B cell (primary cell): ENCODE results near the gene CACNA1D. TPM values are rescaled to one million over a fixed set of nuclear protein-coding genes. Genes with fewer than 3 reads are reported as not detected.

Experiments
- ATAC-seq: fragments of 200-7000 bp; cut with Tn5 transposase; one replicate; pipeline ENCODE4 v1.10.0; 2021; ENCODE audit warnings: low read depth, mild to moderate bottlenecking, moderate number of reproducible peaks, moderate library complexity
- CTCF ChIA-PET: fragments of 350-600 bp; sonication (Branson Sonifier 250); formaldehyde crosslinking; loops from one replicate; lab custom pipeline; 2021; ENCODE audit warnings: antibody characterized with exemption, inconsistent platforms; lab: Charles Lee
- POLR2A ChIA-PET: fragments of 350-600 bp; sonication (Branson Sonifier 250); formaldehyde crosslinking; loops from one replicate; lab custom pipeline; 2021; ENCODE audit warnings: antibody characterized with exemption; lab: Charles Lee
- DNase-seq: peaks from one replicate; pipeline ENCODE4 v3.0.0; 2013
- H2AFZ ChIP-seq: 2 replicates; pipeline ENCODE4 v1.6.1; 2012; ENCODE audit warnings: mild to moderate bottlenecking, low read depth, low read length; ENCODE audit not compliant: insufficient read depth, poor library complexity, severe bottlenecking
- H3K27ac ChIP-seq, 2 donors: 1 replicate in 1 of 2; 2 replicates in 1 of 2; pipeline ENCODE4 v1.5.1; 2012 to 2013; ENCODE audit warnings: low read length in 2 of 2, mild to moderate bottlenecking in 2 of 2, moderate library complexity in 1 of 2
- H3K27me3 ChIP-seq, 4 experiments: fragments of 200-600 bp in 1 of 4; sonication (generic) in 1 of 4; replicated peaks in 1 of 4; 1 replicate in 2 of 4; 2 replicates in 2 of 4; pipeline versions ENCODE4 v1.6.1 to v1.7.0; 2013 to 2016; ENCODE audit warnings: low read length in 3 of 4, mild to moderate bottlenecking in 2 of 4, mixed read lengths in 1 of 4, moderate library complexity in 1 of 4; ENCODE audit not compliant: insufficient read depth in 4 of 4, control insufficient read depth in 3 of 4; ENCODE audit errors: control extremely low read depth in 1 of 4
- H3K36me3 ChIP-seq, 2 experiments: replicated peaks in 1 of 2; 1 replicate in 1 of 2; 2 replicates in 1 of 2; pipeline versions ENCODE4 v1.6.1 to v1.7.1; 2013; ENCODE audit warnings: low read length in 1 of 2; ENCODE audit not compliant: insufficient read depth in 2 of 2, control insufficient read depth in 1 of 2; ENCODE audit errors: control extremely low read depth in 1 of 2, extremely low read depth in 1 of 2
- H3K4me1 ChIP-seq, 2 donors: fragments of 200-600 bp in 1 of 2; sonication (generic) in 1 of 2; 1 replicate in 1 of 2; 2 replicates in 1 of 2; pipeline versions ENCODE4 v1.5.1 to v1.6.1; 2013 to 2017; ENCODE audit warnings: low read length in 2 of 2; ENCODE audit not compliant: control insufficient read depth in 2 of 2, insufficient read depth in 2 of 2
- H3K4me2 ChIP-seq: replicated peaks from 2 replicates; pipeline ENCODE3; 2012; ENCODE audit warnings: mild to moderate bottlenecking, low read depth, low read length; ENCODE audit not compliant: poor library complexity, severe bottlenecking
- H3K4me3 ChIP-seq, 5 experiments: fragments of 200-600 bp in 1 of 5; sonication (generic) in 1 of 5; 1 replicate in 3 of 5; 2 replicates in 2 of 5; pipeline versions ENCODE4 v1.5.1 to v1.7.0; 2011 to 2016; ENCODE audit warnings: low read length in 4 of 5, mild to moderate bottlenecking in 4 of 5, low read depth in 2 of 5, control low read depth in 1 of 5, moderate library complexity in 1 of 5; ENCODE audit not compliant: insufficient read depth in 1 of 5; ENCODE audit errors: control extremely low read depth in 1 of 5, extremely low read depth in 1 of 5
- H3K79me2 ChIP-seq: fragments of 200-600 bp; sonication (generic); one replicate; pipeline ENCODE4 v1.6.0; 2016; ENCODE audit warnings: low read length; ENCODE audit not compliant: control insufficient read depth, insufficient read depth
- H3K9ac ChIP-seq: fragments of 200-600 bp; sonication (generic); 2 replicates; pipeline ENCODE4 v1.6.1; 2017; ENCODE audit warnings: mild to moderate bottlenecking, low read length, moderate library complexity
- H3K9me3 ChIP-seq, 3 donors: one replicate each; pipeline versions ENCODE4 v1.6.1 to v1.7.1; 2013; ENCODE audit warnings: low read length in 2 of 3; ENCODE audit not compliant: control insufficient read depth in 2 of 3, insufficient read depth in 1 of 3; ENCODE audit errors: control extremely low read depth in 1 of 3
- H4K20me1 ChIP-seq: 2 replicates; pipeline ENCODE4 v1.6.0; 2012; ENCODE audit warnings: mild to moderate bottlenecking, low read length; ENCODE audit not compliant: insufficient read depth, control insufficient read depth, poor library complexity, severe bottlenecking
- H3K27ac Mint-ChIP-seq: one replicate; pipeline ENCODE4 v1.8.0; 2021; ENCODE audit warnings: mixed read lengths
- H3K27me3 Mint-ChIP-seq: one replicate; pipeline ENCODE4 v1.8.0; 2021; ENCODE audit warnings: mixed read lengths
- H3K4me1 Mint-ChIP-seq: one replicate; pipeline ENCODE4 v1.8.0; 2021; ENCODE audit warnings: mixed read lengths
- H3K4me3 Mint-ChIP-seq: one replicate; pipeline ENCODE4 v1.8.0; 2021; ENCODE audit warnings: mixed read lengths
- H3K9me3 Mint-ChIP-seq: one replicate; pipeline ENCODE4 v1.8.0; 2022; ENCODE audit warnings: mixed read lengths; ENCODE audit not compliant: insufficient read depth
- EZH2 ChIP-seq: IDR thresholded peaks from 2 replicates; pipeline ENCODE4 v1.6.1; 2012; ENCODE audit warnings: borderline replicate concordance, low read depth, mild to moderate bottlenecking, moderate library complexity, low read length; ENCODE audit not compliant: insufficient read depth, poor library complexity, severe bottlenecking
- WGBS: methylation state at CpG from one replicate; pipeline ENCODE4 v1.1.5; 2013; ENCODE audit warnings: missing lambda C conversion rate; ENCODE audit not compliant: insufficient coverage; 5-methylcytosine and 5-hydroxymethylcytosine counted together
- intact Hi-C: fragments of 100-400 bp; cut with micrococcal nuclease; formaldehyde crosslinking; loops from one replicate; pipeline ENCODE4 v1.10.0; 2022
- polyA plus RNA-seq: library from polyadenylated mRNA; depleted of rRNA; stranded (reverse); fragments of >200 nt; gene quantifications from 2 replicates; pipeline ENCODE4 v1.2.3, GENCODE V29; 2012
- total RNA-seq, 2 donors: library from RNA; stranded (reverse); fragments of 120-200 nt in 1 of 2; gene quantifications; 1 replicate in 1 of 2; 2 replicates in 1 of 2; pipeline versions ENCODE4 v1.2.3 to v1.2.4, GENCODE V29; 2013 to 2022
- TF ChIP-seq, protein P1 (sequence below): fragments of 200-600 bp; IDR thresholded peaks from one replicate; pipeline ENCODE4 v1.8.0; 2022; ENCODE audit warnings: antibody characterized with exemption, mild to moderate bottlenecking

CACNA1D gene
- total and polyA plus RNA-seq, 2 donors (not counting 1 experiment from before 2014, with no cell fraction given), result 0.06 to 0.07 TPM

DNA sequence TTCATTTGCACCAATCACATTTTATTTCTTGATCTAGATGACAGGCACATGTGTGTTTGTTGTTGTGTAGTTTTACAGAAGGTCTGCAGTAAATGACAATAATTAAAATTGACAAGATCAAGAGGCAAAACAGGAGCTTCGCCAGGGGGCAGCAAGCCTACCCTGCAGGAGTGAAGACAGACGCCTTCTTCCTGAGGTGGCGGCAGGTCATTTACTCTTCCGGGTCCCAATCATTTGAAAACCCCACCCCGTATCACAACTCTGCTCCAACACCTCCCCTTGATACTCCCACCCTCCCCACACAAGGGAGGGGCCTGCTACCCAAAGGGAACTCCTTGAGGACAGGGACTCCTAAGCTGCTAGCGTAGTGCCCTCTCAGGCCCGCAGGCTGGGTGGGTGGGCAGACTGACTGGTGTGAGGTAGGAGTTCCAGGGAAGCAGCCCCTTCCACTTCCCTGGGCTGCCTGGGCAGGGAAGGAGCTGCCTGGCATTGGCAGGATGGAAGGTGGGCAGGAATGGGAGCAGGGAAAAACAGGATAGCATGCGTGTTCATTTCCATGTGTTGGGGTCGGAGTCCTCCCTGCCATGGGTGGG, 338.7 kb downstream of the CACNA1D start:
- Histone ChIP-seq H3K9ac (no peak overlapping the region), H3K36me3 (no peaks in the 10 kb centered on the region), H3K27ac (no peak overlapping the region), H3K4me2 (no peak overlapping the region), H2AFZ (no peak overlapping the region), H3K4me1 (no peaks in the 10 kb centered on the region), H3K27me3 (no peaks in the 10 kb centered on the region), H4K20me1 (no peaks in the 10 kb centered on the region), H3K79me2 (no peaks in the 10 kb centered on the region), H3K9me3 (no peaks in the 10 kb centered on the region), H3K4me3 (no peak overlapping the region)
- ATAC-seq (no peak), DNase-seq (no peak)
- POLR2A ChIA-PET, result no interaction called here
- Mint-ChIP-seq H3K27me3 (no peaks in the 10 kb centered on the region), H3K27ac (no peak overlapping the region), H3K4me3 (no peak overlapping the region), H3K4me1 (no peaks in the 10 kb centered on the region), H3K9me3 (no peaks in the 10 kb centered on the region)
- intact Hi-C loops, result no loop called here
- no peak for TF ChIP-seq EZH2
- TF ChIP-seq, protein P1, sequence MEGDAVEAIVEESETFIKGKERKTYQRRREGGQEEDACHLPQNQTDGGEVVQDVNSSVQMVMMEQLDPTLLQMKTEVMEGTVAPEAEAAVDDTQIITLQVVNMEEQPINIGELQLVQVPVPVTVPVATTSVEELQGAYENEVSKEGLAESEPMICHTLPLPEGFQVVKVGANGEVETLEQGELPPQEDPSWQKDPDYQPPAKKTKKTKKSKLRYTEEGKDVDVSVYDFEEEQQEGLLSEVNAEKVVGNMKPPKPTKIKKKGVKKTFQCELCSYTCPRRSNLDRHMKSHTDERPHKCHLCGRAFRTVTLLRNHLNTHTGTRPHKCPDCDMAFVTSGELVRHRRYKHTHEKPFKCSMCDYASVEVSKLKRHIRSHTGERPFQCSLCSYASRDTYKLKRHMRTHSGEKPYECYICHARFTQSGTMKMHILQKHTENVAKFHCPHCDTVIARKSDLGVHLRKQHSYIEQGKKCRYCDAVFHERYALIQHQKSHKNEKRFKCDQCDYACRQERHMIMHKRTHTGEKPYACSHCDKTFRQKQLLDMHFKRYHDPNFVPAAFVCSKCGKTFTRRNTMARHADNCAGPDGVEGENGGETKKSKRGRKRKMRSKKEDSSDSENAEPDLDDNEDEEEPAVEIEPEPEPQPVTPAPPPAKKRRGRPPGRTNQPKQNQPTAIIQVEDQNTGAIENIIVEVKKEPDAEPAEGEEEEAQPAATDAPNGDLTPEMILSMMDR, result no peak
- CTCF ChIA-PET, result no interaction called here
- WGBS, result 98% methylated on average over 7 of the region's 9 CpGs

DNA sequence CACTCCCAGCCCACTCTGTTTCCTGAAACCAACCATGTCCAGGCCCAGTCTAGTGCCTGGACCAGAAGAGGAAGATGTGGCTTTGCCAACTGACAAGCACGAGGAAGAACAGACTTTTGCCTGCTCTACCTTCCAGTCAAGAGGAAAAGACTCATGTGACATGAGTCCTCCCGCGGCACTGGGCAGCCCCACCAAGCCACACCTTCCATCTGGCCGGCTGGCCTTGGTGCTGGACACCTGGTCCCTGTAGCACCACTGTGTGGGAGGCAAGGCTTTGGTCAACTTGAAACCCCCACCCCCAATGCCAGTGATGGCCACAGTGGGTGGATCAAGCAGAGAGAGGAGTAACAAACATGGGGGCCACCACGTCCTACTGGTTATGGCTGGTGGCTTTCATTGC, 339.3 kb downstream of the CACNA1D start:
- Histone ChIP-seq H3K4me2 (no peak overlapping the region), H3K27ac (no peak overlapping the region), H3K4me3 (no peak overlapping the region), H4K20me1 (no peaks in the 10 kb centered on the region), H3K79me2 (no peaks in the 10 kb centered on the region), H3K27me3 (peaks cover 0 to 3% (median 0%) of the 10 kb centered on the region in 4 experiments), H3K9me3 (no peaks in the 10 kb centered on the region), H3K9ac (no peak overlapping the region), H2AFZ (no peak overlapping the region), H3K36me3 (no peaks in the 10 kb centered on the region), H3K4me1 (no peaks in the 10 kb centered on the region)
- Mint-ChIP-seq H3K9me3 (no peaks in the 10 kb centered on the region), H3K27ac (no peak overlapping the region), H3K4me3 (no peak overlapping the region), H3K27me3 (no peaks in the 10 kb centered on the region), H3K4me1 (no peaks in the 10 kb centered on the region)
- intact Hi-C loops, result no loop called here
- ChIA-PET POLR2A (no interaction called here), CTCF (no interaction called here)
- 70% methylated on average over 2 of the region's 5 CpGs for WGBS
- ATAC-seq, result no peak
- no peak for DNase-seq
- TF ChIP-seq, protein P1, result no peak
- TF ChIP-seq EZH2, result no peak
